MM.1S (cell line): ENCODE measurements around the gene COL27A1.

Source experiments
- EZH2phosphoT487 ChIP-seq: fragments of 300-600 bp; sonication (generic); IDR thresholded peaks from 2 replicates; pipeline ENCODE4 v1.6.1; 2018; ENCODE audit warnings: antibody characterized with exemption, low read length
- TF ChIP-seq, protein P1 (sequence below): fragments of 300-600 bp; sonication (generic); IDR thresholded peaks from 2 replicates; pipeline ENCODE4 v1.5.1; 2016; ENCODE audit warnings: antibody characterized with exemption, low read length, mixed read lengths

GRCh38 chr9:114216081-114216480 lies 60.7 kb downstream of the COL27A1 start:
- TF ChIP-seq, protein P1, sequence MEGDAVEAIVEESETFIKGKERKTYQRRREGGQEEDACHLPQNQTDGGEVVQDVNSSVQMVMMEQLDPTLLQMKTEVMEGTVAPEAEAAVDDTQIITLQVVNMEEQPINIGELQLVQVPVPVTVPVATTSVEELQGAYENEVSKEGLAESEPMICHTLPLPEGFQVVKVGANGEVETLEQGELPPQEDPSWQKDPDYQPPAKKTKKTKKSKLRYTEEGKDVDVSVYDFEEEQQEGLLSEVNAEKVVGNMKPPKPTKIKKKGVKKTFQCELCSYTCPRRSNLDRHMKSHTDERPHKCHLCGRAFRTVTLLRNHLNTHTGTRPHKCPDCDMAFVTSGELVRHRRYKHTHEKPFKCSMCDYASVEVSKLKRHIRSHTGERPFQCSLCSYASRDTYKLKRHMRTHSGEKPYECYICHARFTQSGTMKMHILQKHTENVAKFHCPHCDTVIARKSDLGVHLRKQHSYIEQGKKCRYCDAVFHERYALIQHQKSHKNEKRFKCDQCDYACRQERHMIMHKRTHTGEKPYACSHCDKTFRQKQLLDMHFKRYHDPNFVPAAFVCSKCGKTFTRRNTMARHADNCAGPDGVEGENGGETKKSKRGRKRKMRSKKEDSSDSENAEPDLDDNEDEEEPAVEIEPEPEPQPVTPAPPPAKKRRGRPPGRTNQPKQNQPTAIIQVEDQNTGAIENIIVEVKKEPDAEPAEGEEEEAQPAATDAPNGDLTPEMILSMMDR = no peak
- no peak for TF ChIP-seq EZH2phosphoT487
